B cell (primary cell): Measurements from ENCODE around the gene PRRG2. TPM values are rescaled to one million over a fixed set of nuclear protein-coding genes. Genes with fewer than 3 reads are reported as not detected.

Source experiments
- ATAC-seq: fragments of 200-7000 bp; cut with Tn5 transposase; one replicate; pipeline ENCODE4 v1.10.0; 2021; ENCODE audit warnings: low read depth, mild to moderate bottlenecking, moderate number of reproducible peaks, moderate library complexity
- CTCF ChIA-PET: fragments of 350-600 bp; sonication (Branson Sonifier 250); formaldehyde crosslinking; loops from one replicate; lab custom pipeline; 2021; ENCODE audit warnings: antibody characterized with exemption, inconsistent platforms; lab: Charles Lee
- POLR2A ChIA-PET: fragments of 350-600 bp; sonication (Branson Sonifier 250); formaldehyde crosslinking; loops from one replicate; lab custom pipeline; 2021; ENCODE audit warnings: antibody characterized with exemption; lab: Charles Lee
- DNase-seq: peaks from one replicate; pipeline ENCODE4 v3.0.0; 2013
- H2AFZ ChIP-seq: 2 replicates; pipeline ENCODE4 v1.6.1; 2012; ENCODE audit warnings: mild to moderate bottlenecking, low read depth, low read length; ENCODE audit not compliant: insufficient read depth, poor library complexity, severe bottlenecking
- H3K27ac ChIP-seq, 2 donors: 1 replicate in 1 of 2; 2 replicates in 1 of 2; pipeline ENCODE4 v1.5.1; 2012 to 2013; ENCODE audit warnings: low read length in 2 of 2, mild to moderate bottlenecking in 2 of 2, moderate library complexity in 1 of 2
- H3K27me3 ChIP-seq, 4 experiments: fragments of 200-600 bp in 1 of 4; sonication (generic) in 1 of 4; replicated peaks in 1 of 4; 1 replicate in 2 of 4; 2 replicates in 2 of 4; pipeline versions ENCODE4 v1.6.1 to v1.7.0; 2013 to 2016; ENCODE audit warnings: low read length in 3 of 4, mild to moderate bottlenecking in 2 of 4, mixed read lengths in 1 of 4, moderate library complexity in 1 of 4; ENCODE audit not compliant: insufficient read depth in 4 of 4, control insufficient read depth in 3 of 4; ENCODE audit errors: control extremely low read depth in 1 of 4
- H3K36me3 ChIP-seq, 2 experiments: replicated peaks in 1 of 2; 1 replicate in 1 of 2; 2 replicates in 1 of 2; pipeline versions ENCODE4 v1.6.1 to v1.7.1; 2013; ENCODE audit warnings: low read length in 1 of 2; ENCODE audit not compliant: insufficient read depth in 2 of 2, control insufficient read depth in 1 of 2; ENCODE audit errors: control extremely low read depth in 1 of 2, extremely low read depth in 1 of 2
- H3K4me1 ChIP-seq, 2 donors: fragments of 200-600 bp in 1 of 2; sonication (generic) in 1 of 2; 1 replicate in 1 of 2; 2 replicates in 1 of 2; pipeline versions ENCODE4 v1.5.1 to v1.6.1; 2013 to 2017; ENCODE audit warnings: low read length in 2 of 2; ENCODE audit not compliant: control insufficient read depth in 2 of 2, insufficient read depth in 2 of 2
- H3K4me2 ChIP-seq: replicated peaks from 2 replicates; pipeline ENCODE3; 2012; ENCODE audit warnings: mild to moderate bottlenecking, low read depth, low read length; ENCODE audit not compliant: poor library complexity, severe bottlenecking
- H3K4me3 ChIP-seq, 5 experiments: fragments of 200-600 bp in 1 of 5; sonication (generic) in 1 of 5; 1 replicate in 3 of 5; 2 replicates in 2 of 5; pipeline versions ENCODE4 v1.5.1 to v1.7.0; 2011 to 2016; ENCODE audit warnings: low read length in 4 of 5, mild to moderate bottlenecking in 4 of 5, low read depth in 2 of 5, control low read depth in 1 of 5, moderate library complexity in 1 of 5; ENCODE audit not compliant: insufficient read depth in 1 of 5; ENCODE audit errors: control extremely low read depth in 1 of 5, extremely low read depth in 1 of 5
- H3K79me2 ChIP-seq: fragments of 200-600 bp; sonication (generic); one replicate; pipeline ENCODE4 v1.6.0; 2016; ENCODE audit warnings: low read length; ENCODE audit not compliant: control insufficient read depth, insufficient read depth
- H3K9ac ChIP-seq: fragments of 200-600 bp; sonication (generic); 2 replicates; pipeline ENCODE4 v1.6.1; 2017; ENCODE audit warnings: mild to moderate bottlenecking, low read length, moderate library complexity
- H3K9me3 ChIP-seq, 3 donors: one replicate each; pipeline versions ENCODE4 v1.6.1 to v1.7.1; 2013; ENCODE audit warnings: low read length in 2 of 3; ENCODE audit not compliant: control insufficient read depth in 2 of 3, insufficient read depth in 1 of 3; ENCODE audit errors: control extremely low read depth in 1 of 3
- H4K20me1 ChIP-seq: 2 replicates; pipeline ENCODE4 v1.6.0; 2012; ENCODE audit warnings: mild to moderate bottlenecking, low read length; ENCODE audit not compliant: insufficient read depth, control insufficient read depth, poor library complexity, severe bottlenecking
- H3K27ac Mint-ChIP-seq: one replicate; pipeline ENCODE4 v1.8.0; 2021; ENCODE audit warnings: mixed read lengths
- H3K27me3 Mint-ChIP-seq: one replicate; pipeline ENCODE4 v1.8.0; 2021; ENCODE audit warnings: mixed read lengths
- H3K4me1 Mint-ChIP-seq: one replicate; pipeline ENCODE4 v1.8.0; 2021; ENCODE audit warnings: mixed read lengths
- H3K4me3 Mint-ChIP-seq: one replicate; pipeline ENCODE4 v1.8.0; 2021; ENCODE audit warnings: mixed read lengths
- H3K9me3 Mint-ChIP-seq: one replicate; pipeline ENCODE4 v1.8.0; 2022; ENCODE audit warnings: mixed read lengths; ENCODE audit not compliant: insufficient read depth
- CTCF ChIP-seq: fragments of 200-600 bp; IDR thresholded peaks from one replicate; pipeline ENCODE4 v1.8.0; 2022; ENCODE audit warnings: antibody characterized with exemption, mild to moderate bottlenecking
- EZH2 ChIP-seq: IDR thresholded peaks from 2 replicates; pipeline ENCODE4 v1.6.1; 2012; ENCODE audit warnings: borderline replicate concordance, low read depth, mild to moderate bottlenecking, moderate library complexity, low read length; ENCODE audit not compliant: insufficient read depth, poor library complexity, severe bottlenecking
- whole genome bisulfite sequencing: methylation state at CpG from one replicate; pipeline ENCODE4 v1.1.5; 2013; ENCODE audit warnings: missing lambda C conversion rate; ENCODE audit not compliant: insufficient coverage; 5-methylcytosine and 5-hydroxymethylcytosine counted together
- intact Hi-C: fragments of 100-400 bp; cut with micrococcal nuclease; formaldehyde crosslinking; loops from one replicate; pipeline ENCODE4 v1.10.0; 2022
- polyA plus RNA-seq: library from polyadenylated mRNA; depleted of rRNA; stranded (reverse); fragments of >200 nt; gene quantifications from 2 replicates; pipeline ENCODE4 v1.2.3, GENCODE V29; 2012
- total RNA-seq, 2 donors: library from RNA; stranded (reverse); fragments of 120-200 nt in 1 of 2; gene quantifications; 1 replicate in 1 of 2; 2 replicates in 1 of 2; pipeline versions ENCODE4 v1.2.3 to v1.2.4, GENCODE V29; 2013 to 2022

Gene PRRG2
- total and polyA plus RNA-seq, 2 donors (not counting 1 experiment from before 2014, with no cell fraction given), result 1.1 to 4.4 TPM

- no peak for ATAC-seq
- CTCF ChIA-PET, result interaction anchor here (0.8 to 6.2 kb wide), 14 partner anchors 12 to 491 kb away, joined by 3 to 59 read pairs (median 4); partner anchors contain the start of genes FCGRT and ZNF473
These were observed 46.3 kb upstream of the PRRG2 start for GRCh38 chr19:49534632-49535385.

More at GRCh38 chr19:49534632-49535385, 46.3 kb upstream of the PRRG2 start:
- Histone ChIP-seq H3K36me3 (no peaks in the 10 kb centered on the region), H2AFZ (peak overlapping the region; percentile 93), H3K4me1 (peaks cover 32 to 49% of the 10 kb centered on the region in 2 donors), H3K27me3 (peaks cover 0 to 6% (median 1%) of the 10 kb centered on the region in 4 experiments), H3K9ac (peak overlapping the region; percentile 78), H3K4me2 (peak overlapping the region; percentile 96), H3K4me3 (peak overlapping the region in 4 of 5 experiments; percentile 58 to 76 (median 65)), H3K27ac (no peak overlapping the region), H4K20me1 (no peaks in the 10 kb centered on the region), H3K79me2 (no peaks in the 10 kb centered on the region), H3K9me3 (no peaks in the 10 kb centered on the region)
- intact Hi-C loops, result no loop called here
- POLR2A ChIA-PET, result interaction anchor here (0.6 to 1.2 kb wide), 3 partner anchors 22 to 274 kb away, joined by 3 to 4 read pairs (median 3); partner anchors contain the start of gene RPS11
- no peak for DNase-seq
- WGBS, result 8% methylated on average over 8 of the region's 8 CpGs
- TF ChIP-seq CTCF, result no peak
- no peak for TF ChIP-seq EZH2
- peak overlapping the region; percentile 86 for H3K4me3 Mint-ChIP-seq
- no peaks in the 10 kb centered on the region for H3K9me3 Mint-ChIP-seq
- H3K4me1 Mint-ChIP-seq, result peaks cover 41% of the 10 kb centered on the region
- H3K27me3 Mint-ChIP-seq, result no peaks in the 10 kb centered on the region
- H3K27ac Mint-ChIP-seq, result peak overlapping the region; percentile 65
